ENCODE data around the gene TSPYL1.

TSPYL1 gene

GRCh38 chr6:116263353-116263752 lies 16.4 kb downstream of the TSPYL1 start:
- DNase-seq (ENCODE audit: low read depth in 2 of 3, low spot score in 2 of 3), result no peak

- DNase-seq (ENCODE audit: low read depth in 2 of 3, low spot score in 2 of 3), result no peak
These were observed 21.2 kb downstream of the TSPYL1 start for GRCh38 chr6:116258520-116258919.

DNA sequence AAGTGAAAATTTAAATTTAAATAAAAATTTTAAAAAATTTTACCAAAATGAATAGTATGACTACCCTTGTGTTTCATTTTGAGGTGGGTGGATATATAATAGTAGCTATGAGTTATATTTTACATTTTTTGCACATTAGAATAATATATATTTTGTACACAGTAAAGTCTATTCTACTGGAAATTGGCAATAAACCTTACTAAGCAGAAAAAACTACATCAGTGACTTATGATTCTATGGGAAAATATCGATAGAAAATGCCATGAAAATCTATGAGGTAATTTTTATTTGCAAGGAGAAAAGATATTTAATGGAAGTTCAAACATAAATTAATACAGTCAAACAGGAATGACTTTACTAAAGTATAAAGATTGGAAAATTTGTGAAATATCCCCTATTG lies 23.0 kb downstream of the TSPYL1 start:
- DNase-seq (ENCODE audit: low read depth in 2 of 3, low spot score in 2 of 3), result no peak

DNA sequence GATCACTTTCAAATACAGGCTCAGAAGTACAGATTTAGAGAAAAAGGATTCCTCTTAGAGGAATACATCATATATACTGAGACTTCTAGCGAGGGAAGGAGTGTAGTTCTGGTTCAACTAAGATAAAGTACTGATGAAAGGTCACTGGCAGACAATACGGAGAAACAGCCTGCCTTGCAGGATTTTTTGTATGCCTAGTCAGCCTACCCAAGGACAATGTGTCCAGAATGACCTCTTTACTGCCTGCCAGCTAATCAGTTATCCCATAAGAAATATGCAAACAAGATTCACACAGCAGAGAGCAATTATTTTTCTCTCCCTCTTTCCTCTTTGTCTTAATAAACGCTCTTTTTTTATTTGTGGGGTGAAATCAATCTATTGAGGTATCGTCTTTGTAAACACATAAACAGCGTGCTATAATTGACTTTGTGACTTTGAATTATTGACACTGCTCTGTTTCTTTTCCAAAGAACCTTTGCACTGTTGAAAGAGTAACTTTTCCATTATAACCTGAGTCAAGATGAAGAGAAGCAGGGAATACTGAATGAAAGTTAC lies 24.4 kb downstream of the TSPYL1 start:
- no peak for DNase-seq (ENCODE audit: low read depth in 2 of 3, low spot score in 2 of 3)

GRCh38 chr6:116254297-116255056 lies 25.3 kb downstream of the TSPYL1 start:
- DNase-seq (ENCODE audit: low read depth in 2 of 3, low spot score in 2 of 3), result no peak

GRCh38 chr6:116253505-116254296 lies 26.0 kb downstream of the TSPYL1 start, which contains the start of gene TSPYL4:
Gene TSPYL4, minus strand, starts transcription at chr6:116254075. Its CDS starts 67 bp downstream, at chr6:116254008.
- peak; percentile 60 to 72 (median 70) for DNase-seq (ENCODE audit: low read depth in 2 of 3, low spot score in 2 of 3)

GRCh38 chr6:116253188-116253504 lies 26.6 kb downstream of the TSPYL1 start:
- DNase-seq (ENCODE audit: low read depth in 2 of 3, low spot score in 2 of 3), result no peak

DNA sequence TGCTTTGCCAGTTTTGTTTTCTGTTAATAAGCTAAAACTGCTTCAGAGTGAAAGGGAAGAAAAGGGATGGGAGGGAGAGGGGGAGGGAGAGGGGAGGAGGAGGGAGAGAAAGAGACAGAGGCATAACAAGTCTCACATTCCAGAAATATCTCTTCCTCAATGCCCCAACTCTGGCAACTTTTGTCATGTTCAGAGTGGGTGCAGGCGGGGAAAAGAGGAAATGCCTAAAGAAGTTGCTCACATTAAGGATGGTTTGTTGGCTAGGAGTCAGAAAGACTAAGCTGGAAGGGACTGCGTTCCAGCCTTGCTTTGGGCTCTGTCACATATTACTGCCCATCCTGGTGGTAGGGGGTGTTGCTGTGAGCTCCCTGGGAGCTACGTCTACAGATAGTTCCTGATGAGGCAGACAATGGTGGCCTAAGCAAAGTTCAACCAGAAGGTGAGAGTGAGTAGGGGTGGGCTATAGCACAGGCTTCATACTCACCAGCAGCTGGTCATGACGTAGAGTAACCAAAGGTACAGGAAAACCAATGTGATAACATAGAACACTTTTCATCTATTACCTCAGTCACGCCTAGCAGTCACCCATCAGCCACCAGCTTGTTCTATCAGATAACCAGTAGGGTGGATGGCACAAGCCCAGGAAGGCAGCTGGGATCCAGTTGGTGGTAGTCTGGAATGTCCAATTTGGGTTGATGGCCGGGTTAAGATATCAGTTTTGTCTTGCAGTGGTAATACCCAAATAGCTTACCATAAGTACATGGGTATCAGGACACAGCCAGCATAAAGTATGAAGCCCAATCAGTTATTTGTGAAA lies 28.0 kb downstream of the TSPYL1 start:
- no peak for DNase-seq (ENCODE audit: low read depth in 2 of 3, low spot score in 2 of 3)

DNA sequence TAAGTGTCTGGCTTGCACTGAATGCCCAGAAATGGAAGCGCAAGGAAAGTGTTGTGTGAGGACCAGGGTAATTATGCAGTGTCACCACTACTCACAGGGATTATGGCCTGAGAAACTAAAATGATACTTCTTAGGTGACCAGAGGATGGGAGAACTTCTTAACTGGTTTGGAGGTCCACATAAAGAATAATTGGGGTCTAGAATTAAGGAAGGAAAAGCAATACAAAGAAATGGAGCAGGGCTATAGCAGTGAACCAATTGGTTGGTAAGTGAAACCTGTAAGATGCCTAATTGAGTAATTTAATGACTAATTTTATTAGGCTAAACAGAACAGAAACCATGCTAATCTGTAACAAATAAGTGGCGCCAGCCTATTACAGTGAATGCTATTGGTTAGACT lies 31.2 kb downstream of the TSPYL1 start:
- DNase-seq (ENCODE audit: low read depth in 2 of 3, low spot score in 2 of 3), result no peak

DNA sequence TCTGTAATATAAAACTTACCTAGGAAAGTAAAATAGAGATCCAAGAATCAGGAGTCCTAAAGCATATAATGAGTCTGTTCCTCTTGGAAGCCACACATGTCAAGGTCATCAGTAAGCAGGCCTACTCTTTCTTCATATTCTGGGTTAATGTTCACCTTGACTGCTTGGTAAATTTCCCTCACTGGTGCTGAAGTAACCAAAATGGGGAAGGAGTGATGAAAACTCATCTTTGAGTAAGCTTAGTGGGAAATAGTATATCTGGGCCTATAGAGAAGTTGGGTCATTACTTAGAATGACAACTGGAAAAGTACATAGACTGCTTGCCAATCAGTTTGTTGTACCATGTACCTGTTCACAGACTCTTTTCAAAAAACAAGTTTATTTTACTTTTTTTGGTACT lies 32.4 kb downstream of the TSPYL1 start:
- no peak for DNase-seq (ENCODE audit: low read depth in 2 of 3, low spot score in 2 of 3)

DNA sequence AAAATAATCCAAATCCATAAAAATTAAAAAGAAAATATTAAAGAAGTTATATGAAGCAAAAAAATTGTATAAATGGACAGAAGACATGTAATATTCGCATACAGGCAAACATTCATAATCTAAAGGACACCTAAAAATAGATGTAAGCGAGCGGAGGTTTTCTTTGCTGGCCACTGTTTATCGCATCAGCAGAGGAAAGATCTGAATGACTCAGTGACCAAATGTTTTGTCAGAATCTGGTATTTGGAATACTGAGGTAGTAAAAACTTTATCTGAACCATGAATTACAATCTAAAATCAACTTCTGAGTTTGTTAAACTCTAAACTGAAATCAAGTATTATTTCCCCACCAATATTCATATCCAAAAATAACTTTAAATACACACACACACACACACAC lies 33.6 kb downstream of the TSPYL1 start:
- DNase-seq (ENCODE audit: low read depth in 2 of 3, low spot score in 2 of 3), result no peak

DNA sequence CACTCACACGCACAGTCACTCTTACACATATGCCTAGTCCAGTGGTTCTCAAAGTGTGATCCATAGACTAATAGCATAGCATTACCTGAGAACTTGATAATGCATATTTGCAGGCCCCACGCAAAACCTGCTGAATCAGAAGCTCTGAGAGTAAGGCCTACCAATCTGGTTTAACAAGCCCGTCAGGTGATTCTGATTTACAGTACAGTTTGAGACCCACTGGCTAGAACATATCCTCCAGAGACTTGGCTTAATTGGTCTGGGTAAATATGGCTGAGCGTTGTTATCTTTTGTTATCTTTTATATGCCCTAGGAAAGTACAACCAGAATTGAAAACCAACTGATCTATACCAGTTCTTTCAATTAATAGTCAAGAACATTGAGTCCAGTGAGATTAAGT lies 35.4 kb downstream of the TSPYL1 start:
- no peak for DNase-seq (ENCODE audit: low read depth in 2 of 3, low spot score in 2 of 3)

- no peak for DNase-seq (ENCODE audit: low read depth in 2 of 3, low spot score in 2 of 3)
These were observed 39.9 kb downstream of the TSPYL1 start for GRCh38 chr6:116239856-116240255.

DNA sequence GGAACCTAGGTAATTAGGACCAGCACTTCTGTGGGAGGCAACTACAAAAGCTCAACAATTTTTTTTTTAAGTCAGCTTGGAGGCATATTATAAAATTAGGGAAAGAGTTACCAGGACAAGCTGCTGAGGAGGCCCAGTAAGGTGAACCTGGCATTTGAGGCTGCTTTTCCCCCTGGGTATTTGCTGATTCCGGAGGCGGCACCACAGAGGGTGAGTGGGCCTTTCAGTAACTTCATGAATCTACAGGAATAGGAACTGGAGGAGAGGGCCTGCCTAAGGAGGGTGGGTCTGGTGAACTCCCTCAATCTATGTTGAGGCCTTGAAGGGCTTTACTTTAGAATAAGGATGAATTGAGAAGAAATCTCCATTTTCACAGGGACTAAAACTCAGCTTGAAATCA lies 40.5 kb downstream of the TSPYL1 start:
- no peak for DNase-seq (ENCODE audit: low read depth in 2 of 3, low spot score in 2 of 3)

- no peak for DNase-seq (ENCODE audit: low read depth in 2 of 3, low spot score in 2 of 3)
These were observed 41.6 kb downstream of the TSPYL1 start for GRCh38 chr6:116238083-116238482.

- DNase-seq (ENCODE audit: low read depth in 2 of 3, low spot score in 2 of 3), result no peak
These were observed 45.0 kb downstream of the TSPYL1 start for GRCh38 chr6:116234689-116235088.

DNA sequence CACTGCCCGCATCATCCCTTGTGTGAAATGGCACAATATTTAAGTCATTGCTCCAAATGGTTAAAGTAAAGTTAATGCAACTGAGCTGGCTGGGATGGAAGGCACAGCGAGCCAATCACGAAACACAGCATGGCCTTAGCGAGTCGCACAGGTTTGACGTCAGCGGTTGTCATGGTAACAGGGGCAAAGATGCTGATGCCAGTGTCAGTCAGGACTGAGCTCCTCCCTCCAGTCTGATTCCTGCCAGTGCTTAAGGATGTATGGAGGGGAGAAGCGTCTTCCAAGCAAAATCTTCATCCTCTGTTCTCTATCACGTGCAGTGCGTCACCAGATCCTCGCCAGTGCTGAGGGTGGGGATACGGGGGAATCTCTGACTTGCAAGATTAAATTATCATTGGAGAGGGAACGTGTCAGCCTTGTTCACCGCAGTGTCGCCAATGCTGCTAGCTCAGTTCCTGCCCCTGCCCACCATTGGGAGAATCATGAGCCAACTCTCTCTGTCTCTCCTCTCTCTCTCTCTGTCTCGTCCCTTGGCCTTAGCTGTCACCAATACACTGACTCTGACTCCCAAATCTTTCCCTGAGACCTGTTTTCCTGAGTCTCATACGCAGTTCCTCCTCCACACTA lies 50.3 kb downstream of the TSPYL1 start:
- DNase-seq (ENCODE audit: low read depth in 2 of 3, low spot score in 2 of 3), result no peak
